Measurements from ENCODE around the gene CD274.
"Not testable (repeated sequence)": the region's sequence is repeated elsewhere in the genome, so short reads cannot be mapped to it uniquely, and the experiment has no call there.

CD274 gene

GRCh38 chr9:5493679-5494511, 43.6 kb downstream of the CD274 start:
- in situ Hi-C loops (cut with MboI; ENCODE audit: low pct_unique_long_range_greater_than_20kb, low sequenced_read_pairs, unreplicated experiment), result no loop called here
- DNase-seq (ENCODE audit: low spot score), result peak; percentile 68
- no peak for TF ChIP-seq CTCF (IDR thresholded peaks at IDR 0.05; ENCODE audit: extremely low read depth, insufficient read depth, missing control alignments)

GRCh38 chr9:5494765-5495164, 44.4 kb downstream of the CD274 start:
- in situ Hi-C loops (cut with MboI; ENCODE audit: low pct_unique_long_range_greater_than_20kb, low sequenced_read_pairs, unreplicated experiment); DNase-seq (ENCODE audit: low spot score): not testable (repeated sequence)

GRCh38 chr9:5499157-5499556, 48.8 kb downstream of the CD274 start:
- no peak for DNase-seq (ENCODE audit: low spot score)
- TF ChIP-seq CTCF (IDR thresholded peaks at IDR 0.05; ENCODE audit: extremely low read depth, insufficient read depth, missing control alignments), result no peak
- in situ Hi-C loops (cut with MboI; ENCODE audit: low pct_unique_long_range_greater_than_20kb, low sequenced_read_pairs, unreplicated experiment), result no loop called here

GRCh38 chr9:5499889-5500398, 49.6 kb downstream of the CD274 start:
- in situ Hi-C loops (cut with MboI; ENCODE audit: low pct_unique_long_range_greater_than_20kb, low sequenced_read_pairs, unreplicated experiment), result no loop called here
- no peak for DNase-seq (ENCODE audit: low spot score)
- no peak for TF ChIP-seq CTCF (IDR thresholded peaks at IDR 0.05; ENCODE audit: extremely low read depth, insufficient read depth, missing control alignments)

- DNase-seq (ENCODE audit: low spot score), result no peak
- in situ Hi-C loops (cut with MboI; ENCODE audit: low pct_unique_long_range_greater_than_20kb, low sequenced_read_pairs, unreplicated experiment), result no loop called here
- no peak for TF ChIP-seq CTCF (IDR thresholded peaks at IDR 0.05; ENCODE audit: extremely low read depth, insufficient read depth, missing control alignments)
Observed at GRCh38 chr9:5500441-5501235, 50.3 kb downstream of the CD274 start.

- DNase-seq (ENCODE audit: low spot score), result no peak
- TF ChIP-seq CTCF (IDR thresholded peaks at IDR 0.05; ENCODE audit: extremely low read depth, insufficient read depth, missing control alignments), result no peak
- in situ Hi-C loops (cut with MboI; ENCODE audit: low pct_unique_long_range_greater_than_20kb, low sequenced_read_pairs, unreplicated experiment), result no loop called here
Observed at GRCh38 chr9:5502553-5502952, 52.2 kb downstream of the CD274 start.

- TF ChIP-seq CTCF (IDR thresholded peaks at IDR 0.05; ENCODE audit: extremely low read depth, insufficient read depth, missing control alignments), result no peak
- in situ Hi-C loops (cut with MboI; ENCODE audit: low pct_unique_long_range_greater_than_20kb, low sequenced_read_pairs, unreplicated experiment), result no loop called here
- no peak for DNase-seq (ENCODE audit: low spot score)
Observed at GRCh38 chr9:5509573-5509972, 59.2 kb downstream of the CD274 start.
